ENCODE results near the gene EIF6.

GRCh38 chr20:35318502-35319157, 34.1 kb upstream of the EIF6 start:
- peak; percentile 99 for TF ChIP-seq SCRT1 (tag by site-specific recombination; IDR thresholded peaks at IDR 0.05; ENCODE audit: borderline replicate concordance)
- TF ChIP-seq, protein P1, sequence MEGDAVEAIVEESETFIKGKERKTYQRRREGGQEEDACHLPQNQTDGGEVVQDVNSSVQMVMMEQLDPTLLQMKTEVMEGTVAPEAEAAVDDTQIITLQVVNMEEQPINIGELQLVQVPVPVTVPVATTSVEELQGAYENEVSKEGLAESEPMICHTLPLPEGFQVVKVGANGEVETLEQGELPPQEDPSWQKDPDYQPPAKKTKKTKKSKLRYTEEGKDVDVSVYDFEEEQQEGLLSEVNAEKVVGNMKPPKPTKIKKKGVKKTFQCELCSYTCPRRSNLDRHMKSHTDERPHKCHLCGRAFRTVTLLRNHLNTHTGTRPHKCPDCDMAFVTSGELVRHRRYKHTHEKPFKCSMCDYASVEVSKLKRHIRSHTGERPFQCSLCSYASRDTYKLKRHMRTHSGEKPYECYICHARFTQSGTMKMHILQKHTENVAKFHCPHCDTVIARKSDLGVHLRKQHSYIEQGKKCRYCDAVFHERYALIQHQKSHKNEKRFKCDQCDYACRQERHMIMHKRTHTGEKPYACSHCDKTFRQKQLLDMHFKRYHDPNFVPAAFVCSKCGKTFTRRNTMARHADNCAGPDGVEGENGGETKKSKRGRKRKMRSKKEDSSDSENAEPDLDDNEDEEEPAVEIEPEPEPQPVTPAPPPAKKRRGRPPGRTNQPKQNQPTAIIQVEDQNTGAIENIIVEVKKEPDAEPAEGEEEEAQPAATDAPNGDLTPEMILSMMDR (tag by site-specific recombination; IDR thresholded peaks at IDR 0.05), result no peak
- no peak for TF ChIP-seq ZNF423 (tag by site-specific recombination; IDR thresholded peaks at IDR 0.05)
- TF ChIP-seq ZNF426 (tag by site-specific recombination; IDR thresholded peaks at IDR 0.05), result no peak
- TF ChIP-seq, protein P2, sequence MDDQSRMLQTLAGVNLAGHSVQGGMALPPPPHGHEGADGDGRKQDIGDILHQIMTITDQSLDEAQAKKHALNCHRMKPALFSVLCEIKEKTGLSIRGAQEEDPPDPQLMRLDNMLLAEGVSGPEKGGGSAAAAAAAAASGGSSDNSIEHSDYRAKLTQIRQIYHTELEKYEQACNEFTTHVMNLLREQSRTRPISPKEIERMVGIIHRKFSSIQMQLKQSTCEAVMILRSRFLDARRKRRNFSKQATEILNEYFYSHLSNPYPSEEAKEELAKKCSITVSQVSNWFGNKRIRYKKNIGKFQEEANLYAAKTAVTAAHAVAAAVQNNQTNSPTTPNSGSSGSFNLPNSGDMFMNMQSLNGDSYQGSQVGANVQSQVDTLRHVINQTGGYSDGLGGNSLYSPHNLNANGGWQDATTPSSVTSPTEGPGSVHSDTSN (CRISPR knock-in tag; IDR thresholded peaks at IDR 0.05), result no peak
- peak; percentile 49 for TF ChIP-seq ZFP37 (tag by site-specific recombination; IDR thresholded peaks at IDR 0.05)
- TF ChIP-seq ZNF549 (tag by site-specific recombination; IDR thresholded peaks at IDR 0.05), result no peak

All from HEK293 (cell line).